HTERT RPE-1 (cell line): ENCODE measurements around the gene MCTP1.

Experiments used
- in situ Hi-C: fragments of 300-500 bp; cut with MboI; formaldehyde crosslinking; loops from 4 replicates; pipeline ENCODE4 v1.14.3; 2020; ENCODE audit warnings: low sequenced_read_pairs

The MCTP1 gene

DNA sequence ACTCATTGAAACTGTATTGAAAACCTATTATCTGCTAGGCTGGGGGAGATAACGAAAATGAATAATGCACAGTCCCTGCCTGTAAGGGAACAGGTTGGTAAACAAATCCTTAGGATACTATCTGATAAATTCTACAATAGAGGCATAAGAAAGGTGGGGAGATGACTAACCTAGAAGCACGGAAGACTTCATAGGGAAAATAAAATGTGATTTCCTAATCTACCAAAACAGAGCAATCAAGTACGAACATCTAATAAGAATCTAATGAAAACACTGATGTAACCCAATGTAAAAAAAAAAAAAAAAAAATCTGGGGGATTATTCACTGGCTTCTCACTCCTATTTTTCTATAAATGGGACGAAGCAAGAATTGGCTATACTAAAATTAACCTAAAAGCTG is 542.0 kb downstream of the MCTP1 start:
- in situ Hi-C loops: no loop called here

DNA sequence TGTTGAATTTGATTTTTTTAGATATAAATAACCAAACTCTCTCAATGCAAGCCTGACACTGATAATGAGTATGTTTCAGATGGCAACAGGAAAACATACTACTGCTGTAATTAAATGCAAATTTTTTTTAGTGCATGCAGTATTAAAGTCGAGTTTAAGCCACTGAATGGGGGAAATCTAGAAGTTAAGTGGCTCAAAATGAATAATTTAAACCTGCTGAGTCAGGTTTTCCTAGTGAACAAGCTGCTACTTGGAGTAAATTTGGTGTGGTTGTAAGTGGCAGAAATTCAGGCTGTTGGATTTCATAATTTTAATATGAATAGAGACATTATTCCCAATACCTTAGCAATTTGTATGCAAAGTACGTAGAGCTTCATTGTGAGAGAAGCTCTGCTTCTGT is 544.6 kb downstream of the MCTP1 start:
- in situ Hi-C loops: no loop called here

DNA sequence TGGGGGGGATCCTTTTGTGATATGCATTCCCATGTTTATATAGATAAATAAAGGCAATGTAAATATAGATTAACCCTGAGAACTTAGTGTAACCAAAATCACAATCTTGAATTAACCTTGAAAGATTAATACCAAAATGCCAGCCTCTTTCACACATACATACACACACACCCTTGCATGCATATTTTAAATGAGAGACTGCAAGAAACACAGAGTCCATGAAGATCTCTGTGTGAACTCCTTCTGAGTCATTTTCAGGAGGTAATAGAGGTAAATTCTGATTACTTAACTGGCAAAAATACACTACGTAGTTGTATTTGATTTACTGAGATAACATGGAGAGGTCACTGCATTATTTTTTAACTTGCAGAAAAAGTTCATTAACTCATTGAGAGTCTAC is 548.4 kb downstream of the MCTP1 start:
- in situ Hi-C loops: no loop called here

DNA sequence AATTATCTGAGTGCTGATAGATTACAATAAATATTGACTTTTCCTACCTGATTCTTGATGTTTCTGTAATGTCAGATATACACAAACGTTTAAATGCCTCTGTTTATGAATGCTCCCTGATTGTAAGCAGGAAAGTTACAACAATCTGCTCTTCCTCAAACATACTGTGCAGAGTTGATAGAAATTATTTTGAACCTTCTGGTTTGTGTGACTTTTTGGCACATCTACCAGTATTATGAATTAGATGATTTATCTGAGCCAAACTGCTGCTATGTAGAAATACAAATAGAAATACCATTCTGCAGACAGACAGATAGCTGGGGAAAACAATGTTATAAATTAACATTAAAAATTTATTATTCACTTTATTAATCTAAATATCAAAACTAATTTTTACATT is 553.4 kb downstream of the MCTP1 start:
- in situ Hi-C loops: no loop called here

DNA sequence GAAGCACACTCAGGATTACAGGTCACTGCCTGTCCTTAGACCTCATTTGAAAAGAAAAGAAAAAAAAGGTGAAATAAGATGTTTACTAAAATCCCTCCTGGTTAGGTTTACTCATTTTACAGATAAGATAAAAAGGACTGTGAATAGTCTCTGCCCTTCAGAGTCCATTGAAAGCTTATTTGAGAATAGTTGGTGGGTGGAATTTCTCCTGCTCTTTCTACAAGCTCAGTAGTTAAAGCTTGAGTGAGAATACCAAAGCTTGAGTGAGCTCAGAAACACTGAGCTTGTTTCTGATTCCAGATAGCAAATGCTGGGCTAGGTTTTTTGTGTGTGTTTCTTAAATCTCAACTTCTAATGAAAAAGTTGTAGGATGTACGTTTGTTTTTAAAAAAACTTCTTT is 559.8 kb downstream of the MCTP1 start:
- in situ Hi-C loops: no loop called here

DNA sequence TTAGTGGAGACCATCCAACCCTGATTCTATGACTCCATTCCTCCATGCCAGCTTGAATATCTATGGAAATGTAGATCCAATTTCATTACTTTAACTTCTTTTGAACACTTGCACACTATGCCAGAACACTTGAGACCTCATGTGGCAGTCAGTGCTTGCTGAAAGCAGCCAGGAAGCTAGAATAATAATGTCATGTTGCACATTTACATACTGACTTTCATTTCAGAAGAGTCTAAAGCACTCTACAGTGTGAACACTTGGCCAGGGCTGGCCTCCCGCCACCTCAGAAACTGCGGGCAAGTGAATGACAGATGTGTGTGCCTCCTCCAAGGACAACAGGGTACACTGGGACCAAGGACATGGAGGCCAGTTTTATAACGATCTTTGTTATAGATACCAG is 569.1 kb downstream of the MCTP1 start:
- in situ Hi-C loops: no loop called here

DNA sequence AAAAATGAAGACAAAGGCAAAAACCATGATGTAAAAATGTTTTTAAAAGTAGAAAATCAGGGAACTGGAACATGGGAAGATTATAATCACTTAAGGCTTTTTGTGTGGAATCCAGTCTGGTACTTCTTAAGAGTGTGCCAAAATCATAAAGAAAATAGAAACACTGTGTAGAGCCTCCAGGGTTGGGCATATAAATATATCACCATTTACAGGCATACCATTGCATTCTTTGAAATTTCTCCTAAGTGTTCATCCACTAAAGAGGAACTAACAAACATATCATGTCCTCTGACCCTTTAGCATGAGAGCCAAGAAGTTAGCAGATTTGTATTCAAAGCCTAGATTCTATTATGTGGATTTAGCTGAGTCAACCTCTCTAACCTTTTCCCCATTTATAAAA is 573.1 kb downstream of the MCTP1 start:
- in situ Hi-C loops: no loop called here

DNA sequence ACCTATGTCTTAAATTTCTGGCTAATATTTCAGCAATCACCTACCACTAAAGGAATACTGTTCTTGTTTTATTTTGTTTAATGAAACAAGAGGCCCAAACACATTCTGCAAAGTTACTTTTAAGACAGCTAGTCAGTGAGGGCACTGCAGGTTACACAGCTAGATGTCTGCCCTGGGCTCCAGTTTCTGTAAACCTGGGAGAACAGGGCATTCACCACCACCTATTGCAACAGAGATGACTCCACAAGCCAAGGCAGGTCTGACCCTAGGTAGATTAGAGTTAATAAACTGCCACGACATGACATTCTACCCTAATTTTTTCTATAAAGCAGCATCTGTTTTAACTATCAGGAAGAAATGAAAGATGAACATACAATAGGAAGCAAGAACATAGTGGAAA is 575.6 kb downstream of the MCTP1 start:
- in situ Hi-C loops: no loop called here

DNA sequence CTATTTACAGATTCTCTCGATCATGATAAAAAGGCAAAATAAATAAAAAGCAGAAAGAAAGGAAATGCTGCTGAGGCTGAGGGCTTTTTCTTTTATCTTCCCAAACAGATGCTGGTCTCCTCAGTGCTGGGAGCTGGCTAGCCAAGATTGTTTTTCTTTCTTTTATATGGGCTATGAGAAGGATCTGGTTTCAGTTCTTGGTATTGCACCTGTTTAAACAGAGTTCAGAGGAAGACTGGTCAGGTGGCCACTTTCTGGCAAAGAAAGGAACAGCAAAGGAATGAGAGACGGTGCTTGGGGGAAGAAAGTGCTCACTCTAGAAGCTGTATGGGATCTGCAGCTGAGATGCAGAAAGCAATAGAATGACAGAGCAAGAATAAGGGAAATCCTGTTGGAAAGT is 577.5 kb downstream of the MCTP1 start:
- in situ Hi-C loops: no loop called here

DNA sequence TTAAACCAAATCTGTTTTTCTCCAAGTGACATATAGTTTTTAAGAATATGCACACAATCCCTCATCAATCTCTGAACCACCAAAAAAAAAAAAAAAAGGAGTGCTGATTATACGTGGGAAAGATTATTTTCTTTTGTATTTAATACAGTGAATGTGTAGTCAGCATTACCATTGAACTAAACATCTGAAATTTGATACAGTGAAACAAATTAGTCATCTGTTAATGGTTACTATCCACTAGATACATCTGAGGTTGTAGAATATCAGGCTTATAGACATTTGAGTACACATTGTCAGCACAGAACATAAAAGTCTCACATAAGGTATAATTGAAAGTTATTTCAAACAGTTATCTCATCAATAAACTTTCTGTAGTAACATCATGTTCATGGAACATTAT is 579.5 kb downstream of the MCTP1 start:
- in situ Hi-C loops: no loop called here

DNA sequence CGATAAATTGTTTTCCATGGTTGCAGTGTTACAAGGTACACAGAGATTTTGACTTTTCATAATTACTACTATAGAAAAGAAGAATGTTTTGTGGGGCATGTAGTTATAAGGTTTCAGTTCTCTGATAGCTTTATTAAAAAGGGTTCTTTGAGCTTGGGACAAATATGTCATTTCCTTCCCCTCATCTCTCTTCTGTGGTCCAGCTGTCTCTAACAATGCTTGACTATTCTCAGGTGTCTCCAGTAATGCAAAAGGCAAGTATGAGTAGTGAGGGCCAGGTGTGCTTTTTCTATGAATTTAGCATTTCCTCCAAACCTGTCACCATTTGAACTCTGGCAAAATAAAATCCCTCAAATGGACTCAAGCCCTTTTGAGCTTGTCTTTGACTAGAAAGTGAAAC is 582.2 kb downstream of the MCTP1 start:
- in situ Hi-C loops: no loop called here

DNA sequence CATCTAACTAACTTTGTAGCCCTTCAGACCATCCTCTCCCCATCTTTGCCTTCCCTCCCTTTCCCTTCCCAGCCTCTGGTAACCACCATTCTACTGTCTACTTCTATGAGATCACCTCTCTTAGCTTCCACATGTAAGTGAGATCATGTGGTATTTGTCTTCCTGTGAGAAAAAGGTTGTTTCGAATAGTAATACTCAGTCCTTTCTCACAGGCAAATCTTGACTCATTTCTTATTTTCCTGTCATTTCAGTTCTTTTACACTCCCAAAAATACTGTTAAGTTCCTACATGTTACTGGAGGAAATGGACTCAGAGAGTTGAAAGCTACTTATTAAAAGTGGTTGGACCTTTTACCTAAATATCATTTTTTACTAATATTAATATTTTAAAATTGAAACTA is 584.3 kb downstream of the MCTP1 start:
- in situ Hi-C loops: no loop called here

DNA sequence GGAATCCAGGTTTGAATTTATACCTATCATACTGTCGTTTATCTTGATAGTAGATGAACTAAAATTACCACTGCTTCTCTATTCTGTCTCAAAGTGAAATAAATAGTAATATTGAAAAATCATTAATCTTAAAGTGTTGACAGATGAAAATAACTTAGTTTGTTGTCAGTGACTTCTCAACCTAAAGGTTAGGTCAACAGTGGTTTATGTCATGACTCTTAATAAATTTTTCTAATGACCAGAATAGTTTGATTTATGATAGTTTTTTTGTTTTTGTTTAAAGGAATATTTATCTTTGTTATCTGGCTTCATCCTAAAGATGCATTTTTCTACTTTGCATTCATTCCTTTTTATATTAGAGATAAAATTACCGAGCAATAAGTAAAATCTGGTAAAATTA is 585.3 kb downstream of the MCTP1 start:
- in situ Hi-C loops: no loop called here

DNA sequence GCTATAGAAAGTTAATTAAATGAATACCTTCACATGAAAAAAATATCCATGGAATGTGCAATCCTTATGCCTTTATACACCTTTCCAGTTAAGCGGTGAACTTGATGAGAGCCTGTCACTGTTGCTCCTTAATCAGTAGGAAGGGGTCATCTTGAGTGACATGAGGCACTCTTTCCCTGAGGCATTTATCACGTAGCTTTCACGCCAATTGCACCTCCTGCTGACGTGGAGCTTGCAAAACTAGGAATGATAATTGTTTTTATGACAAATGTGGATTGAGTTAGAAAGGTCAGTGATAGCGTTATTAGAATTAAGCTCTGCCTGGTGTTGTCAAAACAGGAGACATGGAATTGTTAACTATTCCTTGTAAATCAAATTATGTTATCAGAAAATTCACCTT is 586.7 kb downstream of the MCTP1 start:
- in situ Hi-C loops: no loop called here

DNA sequence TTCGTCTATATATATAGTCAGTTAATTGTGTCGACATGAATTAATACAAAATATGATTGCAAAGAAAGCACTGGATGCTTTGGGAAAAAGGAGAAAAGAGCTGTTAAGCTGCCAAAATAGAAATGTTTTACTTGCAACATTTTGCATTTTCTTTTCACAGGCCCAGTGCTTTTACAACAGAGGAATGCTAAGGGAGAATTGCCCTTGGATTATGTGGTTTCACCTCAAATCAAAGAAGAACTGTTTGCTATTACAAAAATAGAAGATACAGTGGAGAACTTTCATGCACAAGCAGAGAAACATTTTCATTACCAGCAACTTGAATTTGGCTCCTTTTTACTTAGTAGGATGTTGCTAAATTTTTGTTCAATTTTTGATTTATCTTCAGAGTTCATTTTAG is 590.2 kb downstream of the MCTP1 start:
- in situ Hi-C loops: no loop called here

DNA sequence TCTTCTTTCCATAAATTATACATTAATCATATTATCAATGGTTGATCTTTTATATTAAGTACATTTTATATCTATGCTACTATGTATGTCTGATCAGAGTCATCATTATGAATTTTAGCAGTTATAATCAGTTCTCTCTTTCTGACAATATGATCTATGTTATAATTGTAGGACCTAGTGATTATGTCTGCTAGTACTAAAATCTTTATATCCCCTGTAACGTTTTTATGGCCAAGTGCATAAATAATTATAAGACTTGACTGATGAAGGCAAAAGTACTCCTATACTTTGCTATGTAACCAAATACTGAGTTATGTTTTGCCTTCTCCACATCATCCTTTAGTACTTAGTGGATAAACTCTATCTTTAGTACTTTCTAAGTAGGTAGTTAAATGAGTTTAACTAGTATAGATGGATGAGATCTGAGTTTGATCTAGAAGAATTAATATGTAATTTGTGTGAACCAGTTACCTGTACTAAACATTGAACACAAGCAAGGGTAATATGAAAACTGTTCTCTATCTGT is 591.0 kb downstream of the MCTP1 start:
- in situ Hi-C loops: no loop called here

DNA sequence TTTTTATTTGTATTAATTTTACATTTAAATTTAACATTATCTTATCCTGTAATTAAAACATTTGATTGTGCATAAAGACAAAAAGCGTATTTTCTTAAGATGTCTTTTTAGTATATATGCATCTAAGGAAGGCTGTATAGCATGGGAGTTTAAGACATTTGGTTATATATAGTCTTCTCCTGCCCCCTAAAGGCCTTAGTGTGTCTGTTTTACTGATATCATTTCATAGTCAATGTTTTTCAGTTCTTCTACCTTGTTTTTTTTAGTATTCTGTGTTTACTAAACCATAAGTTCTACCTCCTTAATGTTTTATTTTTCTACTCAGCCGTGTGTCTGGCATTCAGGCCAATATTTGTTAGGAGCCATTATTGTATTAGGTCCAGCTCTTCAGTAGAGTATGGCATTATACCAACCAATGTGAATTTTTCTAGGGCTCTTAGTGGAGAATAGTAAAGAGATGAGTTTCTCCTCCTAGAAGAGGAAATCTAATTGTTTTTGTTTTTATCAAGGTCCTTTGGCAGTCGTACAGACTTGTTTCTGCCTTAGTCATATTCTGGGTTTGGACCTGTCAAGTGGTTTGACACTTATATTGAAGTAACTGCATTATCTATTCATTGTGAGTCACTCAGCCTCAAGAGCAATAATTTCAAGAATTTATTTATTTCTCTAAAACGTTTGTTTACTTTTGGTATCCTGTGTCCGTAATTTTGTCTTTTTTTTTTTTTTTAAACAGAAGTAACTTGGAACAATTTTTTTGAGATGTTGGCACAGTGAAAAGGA is 591.7 kb downstream of the MCTP1 start:
- in situ Hi-C loops: no loop called here

DNA sequence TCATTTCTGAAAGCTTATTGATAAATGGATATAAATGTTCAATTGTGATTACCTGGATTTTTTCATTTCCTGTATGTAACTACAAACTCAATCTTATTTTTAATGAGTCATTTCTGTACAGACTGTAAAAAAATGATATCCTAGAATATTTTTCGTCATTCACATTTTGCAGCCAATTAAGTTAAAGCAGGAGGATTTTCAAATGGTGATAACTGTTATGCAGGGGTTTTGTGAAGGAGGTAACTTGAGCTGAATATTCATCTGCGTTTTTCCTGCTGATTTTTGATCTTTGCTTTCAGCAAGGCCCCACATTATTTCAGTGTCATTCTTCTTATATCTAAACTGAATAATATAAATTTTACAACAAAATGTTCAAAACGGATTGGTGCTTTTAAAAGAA is 592.3 kb downstream of the MCTP1 start:
- in situ Hi-C loops: no loop called here

DNA sequence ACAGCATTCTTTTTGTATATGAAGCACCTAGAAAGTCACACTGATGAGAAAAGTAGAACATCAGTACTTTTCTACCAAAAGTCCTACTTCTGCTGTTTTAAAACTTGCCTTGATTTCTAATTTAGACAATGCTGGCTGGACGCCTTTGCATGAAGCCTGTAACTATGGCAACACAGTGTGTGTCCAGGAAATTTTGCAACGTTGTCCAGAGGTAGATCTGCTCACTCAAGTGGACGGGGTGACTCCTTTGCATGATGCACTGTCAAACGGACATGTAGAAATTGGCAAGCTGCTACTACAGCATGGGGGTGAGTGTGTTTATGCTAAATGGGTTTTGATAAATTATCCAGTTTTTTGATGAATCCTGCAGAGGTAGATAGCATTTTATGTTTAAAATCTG is 592.9 kb downstream of the MCTP1 start:
- in situ Hi-C loops: no loop called here

DNA sequence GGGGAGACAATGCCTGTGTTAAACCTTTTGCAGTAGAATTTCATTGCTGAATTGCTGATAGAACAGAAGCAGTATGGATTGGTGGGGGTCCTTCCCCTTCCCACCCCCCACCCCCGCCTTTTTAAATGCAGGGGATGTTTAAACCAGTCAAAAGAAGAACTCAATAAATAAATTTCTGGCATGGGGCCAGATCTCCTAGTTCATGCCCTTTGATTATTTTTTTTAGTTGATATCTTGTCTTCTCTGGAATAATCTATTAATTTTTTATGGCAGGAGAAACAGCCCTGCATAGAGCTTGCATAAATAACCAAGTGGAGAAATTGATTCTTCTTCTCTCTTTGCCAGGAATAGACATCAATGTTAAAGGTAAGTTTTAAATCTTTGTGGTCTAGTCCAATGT is 593.6 kb downstream of the MCTP1 start:
- in situ Hi-C loops: no loop called here

DNA sequence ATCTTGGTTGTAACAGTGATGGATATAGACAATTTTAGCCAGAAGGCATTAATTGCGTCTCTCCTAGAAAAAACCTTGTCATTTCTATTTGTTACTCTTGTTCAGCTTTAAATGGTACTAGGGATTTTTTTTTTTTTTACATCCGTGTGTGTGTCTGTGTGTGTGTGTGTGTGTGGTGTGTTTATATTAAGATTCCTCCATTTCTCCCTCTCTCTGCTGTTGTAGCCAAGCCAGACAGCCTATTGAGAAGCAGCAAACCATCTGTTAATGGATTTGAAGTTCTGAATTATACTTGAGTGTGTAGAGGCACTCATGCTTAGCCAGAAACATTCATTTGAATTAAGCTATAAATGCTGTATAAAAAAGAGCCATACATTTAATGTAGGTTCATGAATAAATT is 594.1 kb downstream of the MCTP1 start:
- in situ Hi-C loops: no loop called here

DNA sequence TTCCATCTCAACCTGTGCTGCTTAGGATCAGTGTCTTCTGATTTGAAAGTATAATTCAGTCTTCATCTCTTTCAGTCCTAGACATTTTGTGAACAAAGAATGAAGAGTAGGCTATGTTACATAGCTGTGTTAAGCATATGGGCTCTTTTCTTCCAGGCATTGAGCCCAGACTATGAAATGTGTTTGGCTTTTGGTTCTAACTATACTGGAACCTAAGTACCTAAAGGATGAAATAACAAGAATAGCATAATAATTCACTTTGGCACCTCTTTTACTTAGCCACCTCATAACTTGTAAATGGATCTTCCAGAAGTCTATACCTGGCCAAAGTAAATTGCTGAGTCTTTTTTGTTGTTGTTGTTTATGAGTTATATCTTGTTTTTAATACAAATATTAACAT is 595.0 kb downstream of the MCTP1 start:
- in situ Hi-C loops: no loop called here
